Peyer's patch (tissue), 4 donors: Measurements from ENCODE around the gene ANKFY1.

ENCODE experiments used
- CTCF ChIP-seq, 6 experiments: fragments of 450-650 bp in 4 of 6; fragments of 200-600 bp in 2 of 6; sonication (generic) in 1 of 6; IDR thresholded peaks; one replicate each; pipeline ENCODE4 v1.5.1; 2017 to 2019; ENCODE audit warnings: antibody characterized with exemption in 6 of 6, mild to moderate bottlenecking in 3 of 6, moderate library complexity in 1 of 6
- POLR2A ChIP-seq, 2 donors: fragments of 450-650 bp; IDR thresholded peaks; one replicate each; pipeline ENCODE4 v1.5.1; 2017; ENCODE audit warnings: antibody characterized with exemption in 2 of 2, mild to moderate bottlenecking in 2 of 2, moderate library complexity in 2 of 2

GRCh38 chr17:4156750-4157381 lies 106.9 kb downstream of the ANKFY1 start:
- TF ChIP-seq CTCF (IDR thresholded peaks at IDR 0.05) (no peak), POLR2A (IDR thresholded peaks at IDR 0.05) (no peak)
